Inflammatory macrophage treated with lipopolysaccharide for 1 hour (primary cell): ENCODE results near the gene SCFD2.

Source experiments
- DNase-seq, 2 donors: peaks; one replicate each; pipeline ENCODE4 v3.0.0-alpha.2; 2020 to 2022

Gene SCFD2

DNA sequence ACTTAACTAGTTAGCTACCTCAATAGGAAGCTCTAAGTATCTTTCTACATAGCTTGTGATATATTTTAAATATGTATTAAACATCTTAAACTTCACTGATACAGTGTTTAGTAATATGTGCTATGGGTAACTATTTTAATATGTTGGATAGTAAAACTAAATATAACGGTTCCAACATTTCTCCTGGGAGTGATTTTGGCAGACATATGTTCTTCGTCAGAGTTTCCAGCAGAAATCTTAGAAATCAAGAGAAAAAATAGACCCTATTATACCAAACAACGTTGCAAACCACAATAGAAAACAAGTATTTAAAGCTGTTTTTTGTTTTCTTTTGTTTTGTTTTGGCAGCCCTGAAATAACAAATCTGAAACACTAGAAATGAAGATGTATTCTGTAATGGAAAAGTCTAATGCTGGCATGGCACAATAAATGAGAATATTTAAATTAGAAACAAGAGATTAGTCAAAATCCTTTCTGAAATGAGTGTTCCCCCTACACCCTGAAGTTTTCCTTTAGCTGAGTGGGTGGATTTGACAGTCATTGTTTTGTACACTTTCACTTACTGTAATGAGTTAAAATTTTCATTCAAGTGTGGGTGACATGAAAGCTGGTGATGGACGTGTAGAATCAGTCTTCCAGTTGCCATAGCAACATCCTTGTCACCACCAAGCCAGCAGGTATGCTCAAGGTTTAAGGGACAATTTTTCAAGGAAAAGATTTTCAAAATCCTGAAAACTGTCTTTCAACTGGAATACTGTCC lies 233.5 kb downstream of the SCFD2 start:
- no peak for DNase-seq

DNA sequence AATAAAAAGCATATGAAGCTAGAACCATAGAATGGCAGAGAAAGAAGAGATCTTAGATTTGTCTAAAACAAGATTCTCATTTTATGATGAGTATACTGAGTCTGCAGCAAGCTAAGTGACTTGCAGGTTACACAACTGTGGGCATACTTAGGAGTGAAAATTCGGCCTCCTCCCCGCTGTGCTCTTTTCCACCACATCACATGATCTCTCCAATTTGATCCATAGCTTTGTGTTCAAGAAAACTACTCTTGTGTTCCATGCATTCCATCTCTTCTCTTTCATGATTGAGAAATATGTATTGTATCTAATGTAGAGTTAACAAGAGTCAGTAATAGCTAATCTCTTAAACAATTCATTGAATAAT lies 234.3 kb downstream of the SCFD2 start:
- DNase-seq, result no peak

GRCh38 chr4:53130896-53131561 lies 234.8 kb downstream of the SCFD2 start:
- DNase-seq, result no peak

GRCh38 chr4:53128706-53129357 lies 237.0 kb downstream of the SCFD2 start:
- DNase-seq, result no peak

GRCh38 chr4:53128231-53128630 lies 237.6 kb downstream of the SCFD2 start:
- DNase-seq, result no peak

DNA sequence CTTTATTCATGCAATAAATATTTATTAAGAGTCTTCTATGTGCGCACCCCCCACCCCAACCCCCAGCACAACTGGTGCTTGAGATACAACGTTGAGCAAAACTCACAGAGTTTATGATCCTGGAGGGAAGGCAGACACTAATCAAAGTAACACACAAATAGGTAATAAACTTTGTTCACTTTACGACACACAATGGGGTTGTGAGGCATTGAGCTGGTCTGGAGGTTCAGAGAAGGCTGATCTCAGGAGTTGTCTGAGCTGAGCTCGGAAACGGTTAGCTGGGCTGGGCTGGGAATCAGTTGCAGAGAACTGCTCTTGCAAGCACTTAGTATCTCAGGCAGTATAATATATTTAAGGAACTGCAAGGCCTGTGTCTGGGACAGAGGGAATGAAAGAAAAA lies 238.5 kb downstream of the SCFD2 start:
- no peak for DNase-seq

GRCh38 chr4:53126099-53126498 lies 239.8 kb downstream of the SCFD2 start:
- no peak for DNase-seq

GRCh38 chr4:53123819-53124218 lies 242.0 kb downstream of the SCFD2 start:
- DNase-seq, result no peak

GRCh38 chr4:53123171-53123570 lies 242.7 kb downstream of the SCFD2 start:
- no peak for DNase-seq

DNA sequence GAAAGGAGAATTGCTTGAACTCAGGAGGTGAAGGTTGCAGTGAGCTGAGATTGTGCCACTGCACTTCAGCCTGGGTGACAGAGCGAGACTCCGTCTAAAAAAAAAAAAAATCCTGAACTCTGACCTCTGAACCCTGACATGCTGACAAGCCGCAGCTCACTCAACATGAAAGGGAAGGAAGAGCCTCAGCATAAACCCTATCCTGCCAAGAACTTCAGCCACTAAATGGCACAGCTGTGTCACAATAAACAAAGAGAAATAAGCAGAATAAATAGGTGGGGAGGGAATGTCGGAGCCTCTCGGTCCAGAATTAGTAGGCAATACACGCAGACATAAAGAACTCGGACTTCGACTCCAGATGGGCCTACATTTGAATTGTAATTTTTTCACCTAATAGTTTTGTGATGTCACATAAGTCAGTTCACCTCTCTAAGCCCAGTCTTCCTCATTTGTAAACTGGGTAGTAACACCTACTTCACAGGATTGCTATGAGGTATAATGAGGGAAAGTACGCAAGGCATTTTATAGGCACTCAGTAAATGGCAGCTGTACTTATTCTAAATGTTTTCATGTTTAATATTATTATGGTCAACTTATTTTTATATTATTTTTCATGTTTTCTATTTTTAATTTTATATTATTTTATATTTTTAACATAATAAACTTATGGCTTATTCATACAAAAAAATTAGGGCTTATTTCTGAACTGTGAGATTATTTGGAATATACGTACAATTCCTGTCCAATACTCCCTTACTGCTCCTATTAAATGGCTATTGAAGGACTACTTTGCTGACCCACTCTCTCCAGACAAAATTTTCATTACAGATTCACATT lies 243.4 kb downstream of the SCFD2 start:
- no peak for DNase-seq

DNA sequence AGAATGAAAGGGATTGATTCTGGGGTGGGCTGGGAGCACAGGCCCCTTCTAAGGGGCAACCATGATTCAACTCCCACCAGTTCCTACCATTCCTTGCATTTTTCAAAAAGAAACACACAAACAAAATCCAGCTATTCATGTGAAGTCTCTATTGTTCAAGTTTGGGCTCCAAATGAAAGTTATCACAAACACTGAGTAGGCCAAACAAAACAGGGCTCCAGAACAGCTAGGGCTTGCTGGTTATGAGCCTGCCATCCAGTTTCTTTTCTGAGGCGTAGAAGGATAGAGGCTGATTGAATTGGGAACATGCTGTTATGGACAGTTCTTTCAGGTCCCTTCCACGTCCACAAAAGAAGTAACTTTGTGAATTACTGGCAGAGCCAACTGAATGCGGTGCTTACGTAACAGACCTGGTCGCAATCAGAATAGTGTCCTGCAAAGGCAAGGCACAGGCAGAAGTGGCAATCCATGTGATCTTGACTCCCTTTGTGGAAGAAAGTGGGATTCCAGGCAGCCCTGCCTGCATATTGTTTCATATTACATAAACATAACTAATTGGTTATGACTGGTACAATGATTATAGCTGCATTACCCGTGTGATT lies 244.5 kb downstream of the SCFD2 start:
- no peak for DNase-seq

GRCh38 chr4:53120778-53121177 lies 245.1 kb downstream of the SCFD2 start:
- DNase-seq, result no peak

- DNase-seq, result no peak
Measured at GRCh38 chr4:53119680-53120079, 246.2 kb downstream of the SCFD2 start.

- DNase-seq, result no peak
Measured at GRCh38 chr4:53118676-53119075, 247.2 kb downstream of the SCFD2 start.

GRCh38 chr4:53116954-53117353 lies 248.9 kb downstream of the SCFD2 start:
- DNase-seq, result no peak

- no peak for DNase-seq
Measured at GRCh38 chr4:53113431-53114225, 252.2 kb downstream of the SCFD2 start.

GRCh38 chr4:53105313-53105712 lies 260.5 kb downstream of the SCFD2 start:
- no peak for DNase-seq

DNA sequence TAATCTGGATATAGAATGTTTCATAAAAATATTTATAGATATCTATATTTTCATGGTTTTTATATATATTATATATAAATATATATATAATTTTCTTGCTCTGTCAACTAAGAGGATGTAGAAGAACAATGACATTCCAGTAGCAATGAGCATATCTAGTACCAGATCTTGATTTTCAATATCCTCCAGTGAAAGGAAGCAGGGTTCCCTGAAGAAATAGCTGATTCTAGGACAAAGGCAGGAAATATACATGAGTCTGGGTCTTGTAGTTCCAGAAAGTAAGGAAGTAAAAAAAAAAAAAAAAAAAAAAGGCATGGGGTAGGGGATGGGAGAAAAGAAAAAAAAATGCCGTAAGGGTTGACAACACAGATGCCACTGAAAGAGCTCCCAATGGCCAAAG lies 262.4 kb downstream of the SCFD2 start:
- no peak for DNase-seq

- no peak for DNase-seq
Measured at GRCh38 chr4:53101191-53101581, 264.7 kb downstream of the SCFD2 start.

DNA sequence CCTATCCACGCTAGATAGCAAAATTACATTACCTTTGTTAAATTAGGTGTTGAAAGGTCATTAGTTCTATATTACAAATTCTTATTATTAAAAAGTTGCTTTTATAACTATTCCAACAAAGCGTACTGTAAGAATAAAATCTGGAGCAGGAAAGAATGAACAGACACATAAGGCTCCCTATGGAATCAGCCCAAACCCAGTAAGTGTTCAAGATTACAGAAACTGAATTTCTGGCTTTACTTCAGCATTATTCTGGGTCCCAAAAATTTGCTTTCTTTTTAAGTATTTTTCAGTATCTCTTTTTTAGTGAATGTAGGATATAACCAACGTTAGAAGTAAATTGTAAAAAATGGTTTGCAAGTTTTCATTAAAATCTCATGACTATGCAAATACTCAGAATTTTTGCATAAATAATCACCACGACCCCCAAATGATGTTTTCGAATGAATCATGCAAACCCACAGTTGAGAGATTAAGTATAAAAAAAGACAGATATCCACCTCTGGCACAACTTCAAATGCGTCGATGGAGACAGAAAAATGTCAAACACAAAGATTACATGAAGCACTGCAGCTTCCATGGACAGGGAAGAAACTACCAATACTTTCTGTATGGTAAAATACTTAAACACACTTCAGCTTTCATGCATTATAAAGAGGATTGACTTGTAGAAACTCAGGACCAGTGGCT lies 265.2 kb downstream of the SCFD2 start:
- no peak for DNase-seq

DNA sequence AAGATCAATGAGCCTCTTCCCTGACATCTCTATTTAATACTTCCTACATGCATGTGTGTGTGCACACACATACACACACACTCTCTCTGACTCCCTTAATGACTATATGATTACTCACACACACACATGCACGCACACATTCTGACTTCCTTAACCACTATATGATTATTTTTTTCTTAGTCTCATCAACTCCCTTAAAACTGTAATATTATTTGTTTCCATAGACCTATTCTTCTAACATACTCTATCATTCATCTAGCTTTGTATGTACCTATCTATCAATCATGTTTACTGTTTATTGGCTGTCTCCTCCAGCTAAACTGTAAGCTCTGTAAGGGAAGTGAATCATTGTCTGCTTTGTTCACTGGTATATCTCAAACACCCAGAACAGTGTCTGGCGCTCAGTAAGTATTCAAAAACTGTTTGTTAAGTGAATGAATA lies 267.2 kb downstream of the SCFD2 start:
- no peak for DNase-seq
